Dedifferentiated amniotic fluid mesenchymal stem cell (primary cell): ENCODE results near the gene CYP1A1.
"Not testable (repeated sequence)": the region's sequence is repeated elsewhere in the genome, so short reads cannot be mapped to it uniquely, and the experiment has no call there.

Experiments
- DNase-seq: peaks from one replicate; pipeline ENCODE4 v3.0.0-alpha.2; 2016; ENCODE audit errors: extremely low spot score

Gene CYP1A1

GRCh38 chr15:74735305-74735704, 10.0 kb upstream of the CYP1A1 start:
- DNase-seq, result no peak

GRCh38 chr15:74733269-74733668, 7.9 kb upstream of the CYP1A1 start:
- no peak for DNase-seq

- DNase-seq, result no peak
These were observed 7.5 kb upstream of the CYP1A1 start for GRCh38 chr15:74732846-74733245.

- no peak for DNase-seq
These were observed 5.4 kb upstream of the CYP1A1 start for GRCh38 chr15:74730619-74731316.

- DNase-seq, result not testable (repeated sequence)
These were observed 4.0 kb upstream of the CYP1A1 start for GRCh38 chr15:74729372-74729771.

GRCh38 chr15:74728699-74729098, 3.4 kb upstream of the CYP1A1 start:
- DNase-seq, result not testable (repeated sequence)

GRCh38 chr15:74727727-74728126, 2.4 kb upstream of the CYP1A1 start:
- no peak for DNase-seq

- DNase-seq, result no peak
These were observed 1.4 kb upstream of the CYP1A1 start for GRCh38 chr15:74726774-74727164.

- DNase-seq, result no peak
These were observed 781 bp upstream of the CYP1A1 start for GRCh38 chr15:74725845-74726773.

- no peak for DNase-seq
These were observed 631 bp downstream of the CYP1A1 start for GRCh38 chr15:74724570-74725224.

- DNase-seq, result peak; percentile 58
These were observed 1.5 kb downstream of the CYP1A1 start for GRCh38 chr15:74723754-74724334.

GRCh38 chr15:74723187-74723586, 2.1 kb downstream of the CYP1A1 start:
- DNase-seq, result no peak

GRCh38 chr15:74722591-74722990, 2.7 kb downstream of the CYP1A1 start:
- no peak for DNase-seq

- no peak for DNase-seq
These were observed 8.7 kb downstream of the CYP1A1 start for GRCh38 chr15:74716651-74717050.

GRCh38 chr15:74712311-74712710, 13.0 kb downstream of the CYP1A1 start:
- peak; percentile 8 for DNase-seq

GRCh38 chr15:74710319-74711094, 14.8 kb downstream of the CYP1A1 start:
- peak; percentile 13 for DNase-seq

GRCh38 chr15:74709892-74710291, 15.4 kb downstream of the CYP1A1 start:
- DNase-seq, result peak; percentile 5

- no peak for DNase-seq
These were observed 16.3 kb downstream of the CYP1A1 start for GRCh38 chr15:74709011-74709410.

- no peak for DNase-seq
These were observed 28.5 kb downstream of the CYP1A1 start for GRCh38 chr15:74696808-74697207.

GRCh38 chr15:74696398-74696729, 29.0 kb downstream of the CYP1A1 start:
- DNase-seq, result no peak

- DNase-seq, result peak; percentile 88
These were observed 29.5 kb downstream of the CYP1A1 start, which contains the start of gene EDC3 for GRCh38 chr15:74695597-74696397. TSS of gene EDC3 (minus strand) at chr15:74696024. CDS start at chr15:74675124, 20,900 bp downstream.
